ENCODE measurements around the gene SYNJ2.
A peak's percentile ranks its signal among the peaks of the same experiment; 100 is the strongest.

The SYNJ2 gene

DNA sequence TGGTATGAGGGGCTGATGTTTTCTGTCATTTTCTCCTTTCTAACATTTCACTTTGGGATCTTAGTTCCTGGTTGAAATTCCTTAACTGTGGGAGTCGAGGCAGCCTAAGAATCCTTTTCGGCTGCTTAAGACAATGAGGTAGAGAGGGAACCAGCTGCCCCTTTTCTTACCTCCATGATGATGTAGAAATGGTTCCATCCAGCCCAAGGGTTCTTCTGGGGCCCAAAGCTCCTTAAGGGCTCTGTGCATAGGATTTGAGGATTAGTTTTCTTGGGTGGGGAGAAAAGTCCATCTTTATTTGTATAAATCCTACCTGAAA is 33.5 kb downstream of the SYNJ2 start:
- TF ChIP-seq CTCF (IDR thresholded peaks at IDR 0.05; ENCODE audit: low read depth, low read length), result no peak
- no peak for DNase-seq (ENCODE audit: low read depth in 2 of 2)
- no peak overlapping the region for H3K4me3 ChIP-seq (replicated peaks in 1 of 2; ENCODE audit: low read depth in 2 of 2, low read length in 2 of 2)

DNA sequence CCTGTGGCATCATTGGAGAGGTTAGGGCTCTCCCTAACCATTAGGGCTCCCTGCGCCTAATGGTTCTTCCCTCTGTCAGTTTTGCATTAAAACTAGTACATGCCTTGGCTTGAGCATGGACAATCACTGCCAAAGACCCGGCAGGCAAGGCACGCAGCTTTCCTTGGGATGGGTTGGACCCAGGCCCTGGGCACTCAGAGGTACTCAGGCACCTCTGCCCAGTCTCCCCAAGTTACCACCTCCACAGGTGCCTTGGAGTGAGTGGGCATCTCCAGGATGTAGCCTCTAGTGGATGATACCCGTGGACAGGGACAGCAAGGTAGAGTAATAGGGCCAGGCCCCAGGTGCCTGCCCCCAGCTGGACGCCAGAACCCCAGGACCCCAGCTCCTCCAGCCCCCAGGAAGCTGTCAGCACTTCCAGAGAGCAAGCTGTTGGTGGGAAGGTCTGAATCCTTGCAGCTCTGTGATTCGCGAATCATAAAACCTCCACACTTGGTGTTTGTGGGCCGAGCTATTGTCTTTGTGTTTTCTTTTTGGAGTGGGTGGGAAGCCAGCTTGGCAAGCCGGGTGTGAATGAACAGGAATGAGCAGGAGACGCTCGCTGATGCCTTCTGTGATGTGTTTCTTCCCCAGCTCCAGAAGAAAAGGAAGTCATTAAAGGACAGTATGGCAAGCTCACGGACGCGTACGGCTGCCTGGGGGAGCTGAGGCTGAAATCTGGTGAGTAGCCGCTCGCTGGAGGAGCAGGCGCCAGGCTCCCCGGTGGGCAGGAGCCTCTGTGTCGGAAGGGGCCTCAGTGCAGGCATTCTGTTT is 35.1 kb downstream of the SYNJ2 start:
- TF ChIP-seq CTCF (IDR thresholded peaks at IDR 0.05; ENCODE audit: low read depth, low read length), result no peak
- H3K4me3 ChIP-seq (replicated peaks in 1 of 2; ENCODE audit: low read depth in 2 of 2, low read length in 2 of 2), result no peak overlapping the region
- DNase-seq (ENCODE audit: low read depth in 2 of 2), result no peak

GRCh38 chr6:158017621-158018040 is 36.0 kb downstream of the SYNJ2 start:
- DNase-seq (ENCODE audit: low read depth in 2 of 2), result no peak
- no peak overlapping the region for H3K4me3 ChIP-seq (replicated peaks in 1 of 2; ENCODE audit: low read depth in 2 of 2, low read length in 2 of 2)
- no peak for TF ChIP-seq CTCF (IDR thresholded peaks at IDR 0.05; ENCODE audit: low read depth, low read length)

GRCh38 chr6:158018041-158018771 is 36.5 kb downstream of the SYNJ2 start:
- H3K4me3 ChIP-seq (replicated peaks in 1 of 2; ENCODE audit: low read depth in 2 of 2, low read length in 2 of 2), result no peak overlapping the region
- TF ChIP-seq CTCF (IDR thresholded peaks at IDR 0.05; ENCODE audit: low read depth, low read length), result no peak
- peak; percentile 74 to 88 for DNase-seq (ENCODE audit: low read depth in 2 of 2)

DNA sequence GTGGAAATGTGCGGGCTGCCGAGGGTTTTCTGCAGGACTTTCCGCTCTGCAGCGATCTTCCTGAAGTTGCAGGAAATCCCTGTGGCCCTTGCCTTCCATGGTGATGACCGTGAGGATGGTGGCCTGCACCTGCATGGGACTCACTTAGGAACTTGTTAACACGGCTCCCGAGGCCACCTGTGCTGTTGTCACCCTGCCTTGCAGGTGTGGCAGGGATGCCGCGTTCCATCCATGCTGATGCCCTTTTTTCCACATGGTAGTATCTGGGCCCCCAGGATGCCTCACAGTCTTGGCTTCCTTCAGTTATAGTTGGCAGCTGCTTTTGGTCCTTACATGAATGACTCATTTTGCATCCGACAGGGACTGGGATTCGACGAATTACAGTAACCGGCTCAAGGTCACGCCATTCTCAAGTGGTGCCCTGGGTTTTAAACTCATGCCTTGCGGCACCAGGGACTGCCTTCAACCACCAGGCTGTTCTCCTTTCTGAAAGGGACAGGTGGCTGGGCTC is 37.2 kb downstream of the SYNJ2 start:
- H3K4me3 ChIP-seq (replicated peaks in 1 of 2; ENCODE audit: low read depth in 2 of 2, low read length in 2 of 2), result no peak overlapping the region
- TF ChIP-seq CTCF (IDR thresholded peaks at IDR 0.05; ENCODE audit: low read depth, low read length), result no peak
- peak; percentile 79 to 83 for DNase-seq (ENCODE audit: low read depth in 2 of 2)

DNA sequence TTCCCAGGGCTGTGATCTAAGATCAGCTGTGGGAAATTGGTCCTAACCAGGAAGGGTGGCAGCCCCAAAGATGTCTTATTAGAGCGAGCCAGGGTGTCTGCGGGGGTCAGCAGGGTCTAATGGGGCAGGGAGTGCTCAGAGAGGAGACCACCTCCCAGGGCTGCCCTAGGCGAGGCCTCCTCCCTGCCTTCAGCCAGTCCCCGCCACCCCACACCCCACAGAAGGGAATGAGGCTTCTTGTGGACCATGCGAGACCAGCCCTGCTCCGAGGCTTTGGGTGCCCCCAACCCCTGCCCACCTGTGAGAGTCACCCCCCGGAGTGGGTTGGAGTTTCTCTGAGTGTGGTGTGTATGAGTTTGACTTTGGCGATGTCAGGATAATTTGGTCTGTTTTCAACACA is 37.8 kb downstream of the SYNJ2 start:
- DNase-seq (ENCODE audit: low read depth in 2 of 2), result no peak
- no peak overlapping the region for H3K4me3 ChIP-seq (replicated peaks in 1 of 2; ENCODE audit: low read depth in 2 of 2, low read length in 2 of 2)
- TF ChIP-seq CTCF (IDR thresholded peaks at IDR 0.05; ENCODE audit: low read depth, low read length), result no peak
